ENCODE measurements around the gene KCNK1.

The KCNK1 gene

DNA sequence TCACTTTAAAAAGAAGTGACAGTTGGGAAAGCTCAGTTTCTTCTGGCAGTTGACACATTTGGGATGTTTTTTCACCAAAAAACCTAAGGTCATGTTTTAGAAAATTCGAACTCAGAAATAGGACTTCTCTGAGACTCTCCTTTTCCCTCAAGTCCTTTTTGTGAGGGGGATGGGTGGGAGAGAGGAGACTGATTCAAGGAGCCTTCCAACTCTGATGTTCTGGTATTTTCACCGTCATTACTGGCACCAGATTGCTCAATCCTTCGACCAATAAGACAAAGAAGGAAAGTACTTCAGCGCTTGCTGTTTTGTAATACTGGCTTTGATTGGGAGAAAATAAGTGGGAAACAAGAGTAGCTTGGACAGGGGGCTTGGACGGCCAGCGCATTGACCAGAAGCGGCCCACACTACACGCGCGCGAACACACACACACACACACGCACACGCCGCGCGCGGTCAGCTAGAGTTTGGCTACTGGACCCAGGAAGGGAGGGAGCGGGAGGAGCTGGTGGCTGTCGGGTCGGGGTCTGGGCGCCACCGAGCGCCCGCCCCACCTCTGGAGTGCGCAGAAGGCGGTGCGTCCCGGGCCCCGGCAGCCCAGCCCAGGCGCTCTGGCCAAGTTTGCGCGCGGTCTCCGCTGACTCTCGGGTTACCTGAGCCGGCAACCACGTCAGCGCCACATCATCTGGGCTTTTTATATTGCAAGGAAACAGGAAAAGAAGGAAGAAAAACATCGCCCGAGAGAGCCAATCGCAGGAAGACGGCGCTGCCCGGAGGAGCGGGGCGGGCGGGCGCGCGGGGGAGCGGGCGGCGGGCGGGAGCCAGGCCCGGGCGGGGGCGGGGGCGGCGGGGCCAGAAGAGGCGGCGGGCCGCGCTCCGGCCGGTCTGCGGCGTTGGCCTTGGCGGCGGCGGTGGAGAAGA is at the start of gene KCNK1:
Gene KCNK1 (plus strand): TSS at position 855 of the 921 bp plus-strand sequence. CDS start 66 bp downstream, at position 921.
- H3K9ac ChIP-seq (ENCODE audit: low read length), result peak within 1 kb of the TSS; percentile 97
- H3K36me3 ChIP-seq (ENCODE audit: control insufficient read depth, insufficient read depth, low read length), result peaks cover 6% of the 10 kb centered on the region; the same call in 1 of the 2 replicates
- H3K9me3 ChIP-seq (ENCODE audit: control insufficient read depth, insufficient read depth, low read depth, low read length), result no peaks in the 10 kb centered on the region
- H3K4me1 ChIP-seq (ENCODE audit: control insufficient read depth, insufficient read depth, low read length), result peaks cover 19% of the 10 kb centered on the region; the same call in 1 of the 2 replicates
- H3K27ac ChIP-seq (ENCODE audit: low read depth, low read length), result peak within 1 kb of the TSS; percentile 73; the same call in 1 of the 2 replicates
- H3K4me3 ChIP-seq (ENCODE audit: low read depth, low read length), result peak within 1 kb of the TSS; percentile 100
- peaks cover 49% of the 10 kb centered on the region for H3K27me3 ChIP-seq (ENCODE audit: control insufficient read depth, insufficient read depth, low read length)

DNA sequence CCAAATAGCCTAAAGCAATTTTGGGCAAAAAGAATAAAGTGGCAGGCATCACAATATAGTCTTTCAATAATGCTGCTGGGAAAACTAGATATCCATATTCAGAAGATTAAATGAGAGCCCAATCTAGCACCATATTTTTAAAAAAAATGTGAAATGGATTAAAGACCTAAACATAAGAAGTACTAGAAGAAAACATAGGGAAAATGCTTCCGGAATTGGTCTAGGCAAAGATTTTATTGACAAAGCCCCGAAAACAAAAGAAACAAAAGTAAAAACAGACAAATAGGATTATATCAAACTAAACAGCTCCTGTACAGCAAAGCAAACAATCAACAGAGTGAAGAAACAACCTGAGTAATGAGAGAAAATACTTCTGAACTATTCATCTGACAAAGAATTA is 48.6 kb upstream of the KCNK1 start:
- Histone ChIP-seq H3K27me3 (ENCODE audit: control insufficient read depth, insufficient read depth, low read length) (no peaks in the 10 kb centered on the region), H3K4me1 (ENCODE audit: control insufficient read depth, insufficient read depth, low read length) (no peaks in the 10 kb centered on the region), H3K27ac (ENCODE audit: low read depth, low read length) (no peak overlapping the region), H3K9me3 (ENCODE audit: control insufficient read depth, insufficient read depth, low read depth, low read length) (0 out of 2 replicates have a peak, but pooled peaks cover 3% of the 10 kb centered on the region), H3K36me3 (ENCODE audit: control insufficient read depth, insufficient read depth, low read length) (no peaks in the 10 kb centered on the region), H3K4me3 (ENCODE audit: low read depth, low read length) (no peak overlapping the region), H3K9ac (ENCODE audit: low read length) (no peak overlapping the region)

DNA sequence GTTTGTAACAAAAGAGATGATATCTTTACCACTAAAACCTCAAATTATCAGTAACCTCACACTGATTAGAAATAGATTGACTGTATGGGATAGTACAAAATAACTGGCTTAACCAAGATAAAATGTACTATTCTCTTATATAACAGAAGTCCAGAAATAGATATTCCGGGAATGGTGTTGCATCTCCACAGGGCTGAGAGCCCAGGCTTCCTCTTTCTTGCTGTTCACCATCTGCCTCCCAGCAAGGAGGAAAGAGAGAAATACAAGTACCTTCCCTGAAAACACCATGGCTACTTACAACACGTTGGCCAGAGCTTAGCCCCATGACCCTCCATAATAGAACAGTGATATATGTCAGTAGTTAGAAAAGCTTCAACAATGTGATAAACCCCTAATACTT is 47.0 kb upstream of the KCNK1 start:
- Histone ChIP-seq H3K4me1 (ENCODE audit: control insufficient read depth, insufficient read depth, low read length) (no peaks in the 10 kb centered on the region), H3K27ac (ENCODE audit: low read depth, low read length) (no peak overlapping the region), H3K27me3 (ENCODE audit: control insufficient read depth, insufficient read depth, low read length) (no peaks in the 10 kb centered on the region), H3K9ac (ENCODE audit: low read length) (no peak overlapping the region), H3K9me3 (ENCODE audit: control insufficient read depth, insufficient read depth, low read depth, low read length) (no peaks in the 10 kb centered on the region), H3K36me3 (ENCODE audit: control insufficient read depth, insufficient read depth, low read length) (no peaks in the 10 kb centered on the region), H3K4me3 (ENCODE audit: low read depth, low read length) (no peak overlapping the region)

DNA sequence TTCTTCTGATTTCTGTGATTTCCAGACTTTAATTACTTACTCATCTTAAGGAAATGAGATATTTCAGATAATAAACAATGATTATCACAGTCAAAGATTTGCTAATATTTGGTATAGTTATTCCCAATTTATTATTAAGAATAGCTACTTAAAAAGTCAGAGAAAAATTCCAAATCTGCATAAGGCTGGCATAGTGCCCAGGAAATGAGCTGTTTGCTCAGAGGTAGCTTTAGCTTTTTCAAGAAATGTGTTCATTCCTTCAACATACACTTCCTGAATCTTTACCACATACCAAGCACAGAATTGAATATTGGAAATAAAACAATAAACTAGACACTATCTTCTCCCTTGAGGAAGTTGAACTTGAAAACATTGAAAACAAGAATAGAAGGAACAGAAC is 44.3 kb upstream of the KCNK1 start:
- H3K36me3 ChIP-seq (ENCODE audit: control insufficient read depth, insufficient read depth, low read length), result no peaks in the 10 kb centered on the region
- H3K4me3 ChIP-seq (ENCODE audit: low read depth, low read length), result no peak overlapping the region
- no peaks in the 10 kb centered on the region for H3K9me3 ChIP-seq (ENCODE audit: control insufficient read depth, insufficient read depth, low read depth, low read length)
- no peaks in the 10 kb centered on the region for H3K4me1 ChIP-seq (ENCODE audit: control insufficient read depth, insufficient read depth, low read length)
- H3K27me3 ChIP-seq (ENCODE audit: control insufficient read depth, insufficient read depth, low read length), result no peaks in the 10 kb centered on the region
- H3K9ac ChIP-seq (ENCODE audit: low read length), result no peak overlapping the region
- H3K27ac ChIP-seq (ENCODE audit: low read depth, low read length), result no peak overlapping the region

DNA sequence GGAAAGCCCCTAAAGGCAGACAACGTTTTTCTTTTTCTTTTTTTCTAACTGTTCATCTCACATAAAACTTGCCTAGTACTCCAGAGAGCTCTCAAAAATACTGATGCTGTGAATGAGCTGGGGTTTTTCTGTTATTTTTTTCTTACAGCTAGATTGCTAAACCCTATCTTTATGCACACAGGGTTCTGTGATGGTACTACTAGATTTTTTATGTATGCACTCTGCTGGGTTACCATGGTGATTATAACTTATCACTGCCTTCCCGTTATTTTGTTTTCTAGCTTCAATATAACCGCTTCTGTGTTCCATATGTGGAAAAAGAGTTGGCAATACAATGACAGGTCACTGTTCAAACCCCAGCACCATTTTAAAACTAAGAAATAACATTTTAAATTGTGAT is 43.7 kb upstream of the KCNK1 start:
- Histone ChIP-seq H3K9me3 (ENCODE audit: control insufficient read depth, insufficient read depth, low read depth, low read length) (no peaks in the 10 kb centered on the region), H3K9ac (ENCODE audit: low read length) (no peak overlapping the region), H3K4me1 (ENCODE audit: control insufficient read depth, insufficient read depth, low read length) (no peaks in the 10 kb centered on the region), H3K27me3 (ENCODE audit: control insufficient read depth, insufficient read depth, low read length) (no peaks in the 10 kb centered on the region), H3K4me3 (ENCODE audit: low read depth, low read length) (no peak overlapping the region), H3K27ac (ENCODE audit: low read depth, low read length) (no peak overlapping the region), H3K36me3 (ENCODE audit: control insufficient read depth, insufficient read depth, low read length) (no peaks in the 10 kb centered on the region)

DNA sequence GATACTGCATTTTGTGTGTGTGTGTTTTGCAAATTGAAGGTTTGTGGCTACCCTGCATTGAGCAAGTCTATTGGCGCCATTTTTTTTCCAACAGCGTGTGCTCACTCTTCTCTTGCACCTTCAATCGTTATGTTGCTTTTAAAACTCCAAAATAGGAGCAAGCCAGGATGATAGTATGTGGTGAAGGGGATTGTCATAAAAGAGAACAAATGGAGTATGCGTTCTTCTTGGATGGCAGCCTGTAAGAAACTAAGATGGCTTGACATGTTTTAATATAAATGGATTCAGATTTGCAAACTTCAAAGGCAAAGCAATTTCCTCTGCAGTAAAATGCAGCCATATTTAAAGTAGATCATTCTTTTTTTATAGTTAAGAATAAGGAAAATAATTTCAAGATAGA is 43.2 kb upstream of the KCNK1 start:
- no peak overlapping the region for H3K27ac ChIP-seq (ENCODE audit: low read depth, low read length)
- H3K9me3 ChIP-seq (ENCODE audit: control insufficient read depth, insufficient read depth, low read depth, low read length), result no peaks in the 10 kb centered on the region

DNA sequence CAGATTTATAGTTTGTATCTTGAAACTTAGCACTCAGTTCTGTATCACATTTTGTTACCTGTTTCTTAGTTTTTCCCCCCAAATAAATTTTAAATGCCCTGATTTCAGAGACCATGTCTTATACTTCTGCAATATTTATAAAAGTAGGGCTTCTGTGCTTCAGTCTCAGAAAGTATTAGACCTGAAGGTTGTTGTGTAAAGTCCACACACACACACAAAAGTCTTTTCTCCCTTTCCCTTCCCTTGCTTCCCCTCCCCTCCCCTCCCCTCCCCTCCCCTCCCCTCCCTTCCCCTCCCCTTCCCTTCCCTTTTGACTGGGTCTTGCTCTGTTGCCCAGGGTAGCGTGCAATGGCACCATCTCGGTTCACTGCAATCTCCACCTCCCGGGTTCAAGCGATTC is 41.0 kb upstream of the KCNK1 start:
- Histone ChIP-seq H3K9me3 (ENCODE audit: control insufficient read depth, insufficient read depth, low read depth, low read length) (no peaks in the 10 kb centered on the region), H3K4me3 (ENCODE audit: low read depth, low read length) (no peak overlapping the region), H3K9ac (ENCODE audit: low read length) (no peak overlapping the region), H3K27ac (ENCODE audit: low read depth, low read length) (no peak overlapping the region), H3K36me3 (ENCODE audit: control insufficient read depth, insufficient read depth, low read length) (no peaks in the 10 kb centered on the region), H3K27me3 (ENCODE audit: control insufficient read depth, insufficient read depth, low read length) (no peaks in the 10 kb centered on the region), H3K4me1 (ENCODE audit: control insufficient read depth, insufficient read depth, low read length) (no peaks in the 10 kb centered on the region)

More for the DNA sequence above, 43.2 kb upstream of the KCNK1 start:
- no peak overlapping the region for H3K9ac ChIP-seq (ENCODE audit: low read length)
- no peaks in the 10 kb centered on the region for H3K4me1 ChIP-seq (ENCODE audit: control insufficient read depth, insufficient read depth, low read length)
- H3K36me3 ChIP-seq (ENCODE audit: control insufficient read depth, insufficient read depth, low read length), result no peaks in the 10 kb centered on the region
- H3K27me3 ChIP-seq (ENCODE audit: control insufficient read depth, insufficient read depth, low read length), result no peaks in the 10 kb centered on the region
- H3K4me3 ChIP-seq (ENCODE audit: low read depth, low read length), result no peak overlapping the region

DNA sequence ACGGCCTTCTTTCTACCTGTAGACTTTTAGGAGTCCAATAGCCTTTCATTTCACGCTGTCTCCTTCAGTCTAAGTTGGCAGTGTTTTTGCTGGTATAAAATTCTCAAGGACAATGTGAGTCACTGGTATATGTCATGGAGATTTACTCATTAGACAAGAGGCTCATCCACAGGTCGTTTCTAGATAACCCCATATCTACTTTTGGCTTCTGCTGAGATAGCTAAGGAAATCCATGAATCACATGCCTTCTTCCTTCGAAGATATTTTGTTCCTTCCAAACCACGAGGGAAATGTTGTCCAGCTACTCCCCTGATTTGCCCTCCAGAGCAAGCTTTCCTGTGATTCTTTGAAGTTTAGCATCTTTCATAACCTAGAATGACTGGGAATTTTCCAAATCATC is 38.5 kb upstream of the KCNK1 start:
- no peaks in the 10 kb centered on the region for H3K36me3 ChIP-seq (ENCODE audit: control insufficient read depth, insufficient read depth, low read length)
- H3K4me1 ChIP-seq (ENCODE audit: control insufficient read depth, insufficient read depth, low read length), result no peaks in the 10 kb centered on the region
- H3K4me3 ChIP-seq (ENCODE audit: low read depth, low read length), result no peak overlapping the region
- H3K9me3 ChIP-seq (ENCODE audit: control insufficient read depth, insufficient read depth, low read depth, low read length), result peaks cover 5% of the 10 kb centered on the region; the same call in 1 of the 2 replicates
- no peak overlapping the region for H3K27ac ChIP-seq (ENCODE audit: low read depth, low read length)
- no peak overlapping the region for H3K9ac ChIP-seq (ENCODE audit: low read length)
- no peaks in the 10 kb centered on the region for H3K27me3 ChIP-seq (ENCODE audit: control insufficient read depth, insufficient read depth, low read length)

DNA sequence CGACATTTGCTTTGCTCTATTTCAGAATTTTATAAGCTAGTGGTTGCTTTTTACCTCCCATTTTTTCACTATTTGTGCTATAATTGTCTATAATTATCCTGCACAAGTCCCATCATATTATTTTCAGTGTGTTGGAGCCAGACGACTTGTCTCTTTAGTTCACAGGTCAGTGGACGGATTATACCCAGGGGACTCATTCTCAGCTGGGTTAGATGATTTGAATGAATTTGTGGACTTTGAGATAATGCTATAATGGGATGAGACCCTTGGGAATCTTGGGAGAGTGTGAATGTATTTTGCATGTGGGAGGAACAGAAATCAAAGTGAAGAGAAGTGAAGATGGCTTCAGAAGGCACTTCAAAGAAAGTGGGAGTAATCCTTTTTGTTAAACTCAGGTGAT is 31.5 kb upstream of the KCNK1 start:
- Histone ChIP-seq H3K9ac (ENCODE audit: low read length) (no peak overlapping the region), H3K4me3 (ENCODE audit: low read depth, low read length) (no peak overlapping the region), H3K27ac (ENCODE audit: low read depth, low read length) (no peak overlapping the region)

DNA sequence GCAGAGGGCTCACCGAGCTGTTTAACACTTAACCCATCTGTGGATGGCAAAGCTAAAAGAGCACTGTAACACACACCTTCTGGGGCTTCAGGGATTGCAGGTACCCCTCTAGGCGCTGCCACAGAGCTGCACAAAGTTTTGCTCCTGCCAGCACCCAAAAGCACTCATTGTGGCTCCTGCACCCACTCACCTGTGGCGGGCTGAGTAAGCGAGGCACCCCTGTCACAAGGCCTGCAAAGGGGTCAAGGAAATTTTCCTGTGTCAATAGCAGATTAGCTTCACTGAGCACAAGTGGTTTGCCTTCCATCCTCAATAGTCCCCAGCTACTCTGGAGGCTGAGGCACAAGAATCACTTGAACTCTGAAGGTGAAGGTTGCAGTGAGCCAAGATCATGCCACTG is 29.5 kb upstream of the KCNK1 start:
- Histone ChIP-seq H3K4me3 (ENCODE audit: low read depth, low read length) (no peak overlapping the region), H3K36me3 (ENCODE audit: control insufficient read depth, insufficient read depth, low read length) (no peaks in the 10 kb centered on the region), H3K27ac (ENCODE audit: low read depth, low read length) (no peak overlapping the region), H3K27me3 (ENCODE audit: control insufficient read depth, insufficient read depth, low read length) (peaks cover 23% of the 10 kb centered on the region), H3K4me1 (ENCODE audit: control insufficient read depth, insufficient read depth, low read length) (peaks cover 9% of the 10 kb centered on the region), H3K9me3 (ENCODE audit: control insufficient read depth, insufficient read depth, low read depth, low read length) (peaks cover 11% of the 10 kb centered on the region), H3K9ac (ENCODE audit: low read length) (no peak overlapping the region)

More for the DNA sequence above, 31.5 kb upstream of the KCNK1 start:
- Histone ChIP-seq H3K36me3 (ENCODE audit: control insufficient read depth, insufficient read depth, low read length) (no peaks in the 10 kb centered on the region), H3K4me1 (ENCODE audit: control insufficient read depth, insufficient read depth, low read length) (no peaks in the 10 kb centered on the region), H3K27me3 (ENCODE audit: control insufficient read depth, insufficient read depth, low read length) (peaks cover 13% of the 10 kb centered on the region), H3K9me3 (ENCODE audit: control insufficient read depth, insufficient read depth, low read depth, low read length) (peaks cover 16% of the 10 kb centered on the region)

DNA sequence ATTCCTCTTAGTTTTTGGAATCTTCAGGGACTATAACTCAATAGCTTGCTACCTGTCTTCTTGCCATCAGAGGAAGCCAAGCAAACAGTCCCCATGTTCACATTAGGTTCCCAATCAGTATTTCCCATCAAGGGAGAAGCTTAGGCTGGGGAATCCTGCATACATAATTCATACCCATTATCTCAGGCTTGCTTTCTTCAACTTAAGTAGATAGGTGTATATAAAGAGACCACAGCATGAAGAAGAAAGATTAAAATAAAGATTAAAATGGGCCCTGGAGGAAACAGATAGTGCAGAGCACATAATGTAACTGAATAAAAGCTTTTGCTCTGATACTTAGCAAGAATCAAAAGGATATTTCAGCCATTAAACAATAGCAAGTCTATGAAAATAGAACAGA is 29.0 kb upstream of the KCNK1 start:
- Histone ChIP-seq H3K27ac (ENCODE audit: low read depth, low read length) (no peak overlapping the region), H3K27me3 (ENCODE audit: control insufficient read depth, insufficient read depth, low read length) (peaks cover 28% of the 10 kb centered on the region), H3K9ac (ENCODE audit: low read length) (no peak overlapping the region), H3K36me3 (ENCODE audit: control insufficient read depth, insufficient read depth, low read length) (no peaks in the 10 kb centered on the region), H3K4me1 (ENCODE audit: control insufficient read depth, insufficient read depth, low read length) (peaks cover 15% of the 10 kb centered on the region), H3K9me3 (ENCODE audit: control insufficient read depth, insufficient read depth, low read depth, low read length) (peaks cover 11% of the 10 kb centered on the region), H3K4me3 (ENCODE audit: low read depth, low read length) (no peak overlapping the region)

Data from HUES6 (cell line).